Body of pancreas (tissue), 4 donors: ENCODE measurements around the gene CREB5.

ENCODE experiments used
- POLR2A ChIP-seq, 3 donors: fragments of 450-650 bp; IDR thresholded peaks; one replicate each; pipeline ENCODE4 v1.6.1; 2016; ENCODE audit warnings: antibody characterized with exemption in 3 of 3, mild to moderate bottlenecking in 2 of 3
- TF ChIP-seq, protein P1 (sequence below), 7 experiments: fragments of 450-650 bp in 4 of 7; fragments of 200-600 bp in 3 of 7; sonication (generic) in 3 of 7; IDR thresholded peaks; one replicate each; pipeline ENCODE4 v1.5.1; 2016 to 2019; ENCODE audit warnings: antibody characterized with exemption in 7 of 7

DNA sequence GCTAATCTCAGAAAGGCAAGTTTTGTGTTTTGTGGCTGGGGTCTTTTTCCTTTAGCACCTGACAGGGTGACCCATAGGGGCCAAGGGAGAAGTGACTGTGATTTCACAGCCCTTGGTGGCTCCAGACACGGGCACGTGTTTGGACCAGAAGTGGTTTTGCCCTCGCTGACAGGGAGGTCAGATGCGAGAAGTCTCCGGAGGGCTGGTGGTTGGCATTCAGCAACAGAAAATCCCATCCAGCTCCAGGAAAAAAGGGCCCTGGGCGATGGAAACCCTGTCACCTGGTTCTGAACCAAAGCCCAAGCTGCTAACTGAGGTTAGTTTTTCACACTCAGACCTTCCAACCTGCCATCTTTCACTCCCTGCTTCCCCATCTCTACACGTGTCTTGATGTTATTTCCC lies 272.9 kb downstream of the CREB5 start:
- TF ChIP-seq, protein P1, sequence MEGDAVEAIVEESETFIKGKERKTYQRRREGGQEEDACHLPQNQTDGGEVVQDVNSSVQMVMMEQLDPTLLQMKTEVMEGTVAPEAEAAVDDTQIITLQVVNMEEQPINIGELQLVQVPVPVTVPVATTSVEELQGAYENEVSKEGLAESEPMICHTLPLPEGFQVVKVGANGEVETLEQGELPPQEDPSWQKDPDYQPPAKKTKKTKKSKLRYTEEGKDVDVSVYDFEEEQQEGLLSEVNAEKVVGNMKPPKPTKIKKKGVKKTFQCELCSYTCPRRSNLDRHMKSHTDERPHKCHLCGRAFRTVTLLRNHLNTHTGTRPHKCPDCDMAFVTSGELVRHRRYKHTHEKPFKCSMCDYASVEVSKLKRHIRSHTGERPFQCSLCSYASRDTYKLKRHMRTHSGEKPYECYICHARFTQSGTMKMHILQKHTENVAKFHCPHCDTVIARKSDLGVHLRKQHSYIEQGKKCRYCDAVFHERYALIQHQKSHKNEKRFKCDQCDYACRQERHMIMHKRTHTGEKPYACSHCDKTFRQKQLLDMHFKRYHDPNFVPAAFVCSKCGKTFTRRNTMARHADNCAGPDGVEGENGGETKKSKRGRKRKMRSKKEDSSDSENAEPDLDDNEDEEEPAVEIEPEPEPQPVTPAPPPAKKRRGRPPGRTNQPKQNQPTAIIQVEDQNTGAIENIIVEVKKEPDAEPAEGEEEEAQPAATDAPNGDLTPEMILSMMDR (IDR thresholded peaks at IDR 0.05), result no peak
- TF ChIP-seq POLR2A (IDR thresholded peaks at IDR 0.05), result no peak
